Astrocyte of the cerebellum (primary cell): ENCODE data around the gene POLDIP2.

ENCODE experiments used
- DNase-seq: peaks from one replicate; pipeline ENCODE4 v3.0.0-alpha.2; 2011; ENCODE audit warnings: low read depth
- H3K4me3 ChIP-seq: 2 replicates; pipeline ENCODE4 v1.5.1; 2011; ENCODE audit warnings: mild to moderate bottlenecking, low read depth, low read length, moderate library complexity
- in situ Hi-C: cut with HindIII; loops from 2 replicates; pipeline ENCODE4 v1.10.0; 2017; ENCODE audit warnings: low sequenced_read_pairs
- TF ChIP-seq, protein P1 (sequence below): IDR thresholded peaks from 2 replicates; pipeline ENCODE4 v1.5.1; 2012; ENCODE audit warnings: low read length, low read depth, moderate library complexity, mild to moderate bottlenecking; ENCODE audit errors: missing control alignments

Gene POLDIP2

DNA sequence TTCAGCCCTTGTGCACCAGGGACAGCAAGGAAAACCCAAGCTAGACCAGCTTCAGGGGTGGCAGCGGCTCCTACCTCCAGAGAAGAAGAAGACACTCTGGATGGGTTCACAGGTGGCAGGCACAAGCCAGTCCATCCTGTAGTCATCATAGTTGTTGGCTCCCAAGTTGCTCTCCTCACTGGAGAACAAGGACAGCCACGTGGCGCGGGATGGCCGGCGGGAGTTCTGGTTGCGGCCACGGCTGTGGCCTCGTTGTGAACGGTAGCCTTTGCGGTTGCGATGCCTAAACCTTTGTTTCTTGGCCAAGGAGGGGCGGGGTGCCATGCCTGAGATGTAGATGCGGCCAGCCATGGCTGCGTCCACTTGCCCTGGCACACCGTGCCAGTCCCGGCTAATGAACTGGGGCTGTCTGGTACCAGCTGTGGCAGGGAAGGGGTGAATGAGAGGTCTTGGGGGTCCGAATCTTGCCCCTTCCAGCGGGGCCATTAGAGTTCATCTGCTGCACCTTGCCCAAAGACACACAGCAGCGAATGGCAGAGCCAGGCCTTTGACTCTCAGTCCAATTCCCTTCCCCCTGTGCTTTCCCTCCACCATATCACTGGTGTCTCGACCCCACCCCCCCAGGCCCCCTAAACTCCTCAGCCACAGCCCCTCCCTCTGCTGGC, 10.4 kb upstream of the POLDIP2 start:
- in situ Hi-C loops, result no loop called here
- no peak overlapping the region for H3K4me3 ChIP-seq
- DNase-seq, result no peak
- TF ChIP-seq, protein P1, sequence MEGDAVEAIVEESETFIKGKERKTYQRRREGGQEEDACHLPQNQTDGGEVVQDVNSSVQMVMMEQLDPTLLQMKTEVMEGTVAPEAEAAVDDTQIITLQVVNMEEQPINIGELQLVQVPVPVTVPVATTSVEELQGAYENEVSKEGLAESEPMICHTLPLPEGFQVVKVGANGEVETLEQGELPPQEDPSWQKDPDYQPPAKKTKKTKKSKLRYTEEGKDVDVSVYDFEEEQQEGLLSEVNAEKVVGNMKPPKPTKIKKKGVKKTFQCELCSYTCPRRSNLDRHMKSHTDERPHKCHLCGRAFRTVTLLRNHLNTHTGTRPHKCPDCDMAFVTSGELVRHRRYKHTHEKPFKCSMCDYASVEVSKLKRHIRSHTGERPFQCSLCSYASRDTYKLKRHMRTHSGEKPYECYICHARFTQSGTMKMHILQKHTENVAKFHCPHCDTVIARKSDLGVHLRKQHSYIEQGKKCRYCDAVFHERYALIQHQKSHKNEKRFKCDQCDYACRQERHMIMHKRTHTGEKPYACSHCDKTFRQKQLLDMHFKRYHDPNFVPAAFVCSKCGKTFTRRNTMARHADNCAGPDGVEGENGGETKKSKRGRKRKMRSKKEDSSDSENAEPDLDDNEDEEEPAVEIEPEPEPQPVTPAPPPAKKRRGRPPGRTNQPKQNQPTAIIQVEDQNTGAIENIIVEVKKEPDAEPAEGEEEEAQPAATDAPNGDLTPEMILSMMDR, result no peak

DNA sequence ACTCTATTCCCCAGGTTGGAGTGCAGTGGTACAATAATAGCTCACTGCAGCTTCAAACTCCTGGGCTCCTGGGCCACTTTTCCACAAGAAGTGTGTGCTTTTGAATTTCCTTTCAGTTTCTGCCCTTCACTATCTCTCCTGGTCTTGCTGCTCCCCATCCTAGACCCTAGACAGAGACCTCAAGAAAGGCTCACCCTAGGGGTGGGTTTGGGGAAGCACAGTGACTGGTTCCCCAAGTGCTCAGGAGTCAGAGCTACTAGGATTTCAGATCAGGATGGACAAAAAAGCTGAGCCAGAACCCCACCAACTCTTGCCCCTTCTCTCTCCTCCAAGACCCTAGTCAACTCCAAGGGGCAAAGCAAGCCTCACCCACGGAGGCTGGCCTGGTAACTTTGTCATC, 9.3 kb upstream of the POLDIP2 start:
- in situ Hi-C loops, result no loop called here
- no peak for DNase-seq
- no peak overlapping the region for H3K4me3 ChIP-seq
- TF ChIP-seq, protein P1, result no peak

DNA sequence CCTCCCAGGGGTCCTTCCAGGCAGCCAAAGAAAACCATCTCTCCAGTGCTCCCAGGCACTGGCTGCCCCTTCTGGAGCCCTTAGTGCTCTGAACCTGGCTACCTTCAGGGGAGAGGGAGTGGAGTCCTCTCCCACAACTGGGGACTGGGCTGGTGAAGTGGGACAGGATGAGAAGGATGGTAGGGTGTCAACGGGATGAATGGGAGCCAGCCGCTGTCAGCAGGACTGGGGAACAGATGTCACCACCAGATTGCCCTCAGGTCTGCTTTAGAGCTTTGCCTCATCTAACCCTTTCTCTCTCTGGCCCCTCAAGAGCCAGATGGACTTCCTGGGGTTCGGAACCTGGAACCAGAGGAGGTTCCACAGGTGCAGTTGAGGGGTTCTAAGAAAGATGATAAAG, 8.2 kb upstream of the POLDIP2 start:
- TF ChIP-seq, protein P1, result no peak
- in situ Hi-C loops, result no loop called here
- no peak for DNase-seq
- H3K4me3 ChIP-seq, result no peak overlapping the region

DNA sequence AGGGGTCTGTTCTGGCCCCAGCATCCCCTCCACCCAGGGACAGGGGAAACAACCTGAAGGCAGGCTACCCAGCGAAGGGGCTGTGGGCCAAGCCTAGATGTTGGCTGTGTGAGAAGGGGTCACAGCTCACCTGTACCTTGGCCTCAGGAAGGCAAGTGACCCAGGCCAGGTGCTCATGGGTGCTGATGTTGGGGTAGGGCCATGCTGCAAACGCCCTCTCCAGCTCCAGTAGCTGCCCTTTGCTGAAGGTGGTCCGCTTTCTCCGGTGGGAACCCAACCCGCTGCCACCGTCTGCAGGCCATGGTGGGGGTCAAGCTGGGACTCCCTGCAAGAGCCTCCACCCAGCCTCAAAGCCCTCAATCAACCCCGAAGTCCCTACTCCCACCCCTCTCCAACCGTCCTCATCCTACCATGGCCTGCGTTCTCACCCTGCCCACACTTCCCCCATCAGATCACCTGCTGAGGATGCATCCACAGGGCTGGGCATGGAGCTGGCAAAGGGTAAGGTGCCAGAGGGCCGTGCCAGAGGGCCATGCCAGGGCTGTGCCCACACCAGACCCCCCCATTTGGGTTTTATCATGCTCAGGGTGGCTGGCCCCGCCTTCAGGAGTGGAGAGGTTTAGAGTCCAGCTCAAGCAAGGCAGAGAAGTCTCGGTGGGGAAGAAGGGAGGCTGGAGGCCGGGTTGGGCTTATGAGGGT, 7.5 kb upstream of the POLDIP2 start, which contains the start of gene SEBOX:
Gene SEBOX, minus strand, starts transcription at position 535 of the 699 bp plus-strand sequence. Its CDS starts 48 bp downstream, at position 487.
- no peak within 1 kb of the TSS for H3K4me3 ChIP-seq
- no peak for DNase-seq
- TF ChIP-seq, protein P1, result no peak
- in situ Hi-C loops, result no loop called here

DNA sequence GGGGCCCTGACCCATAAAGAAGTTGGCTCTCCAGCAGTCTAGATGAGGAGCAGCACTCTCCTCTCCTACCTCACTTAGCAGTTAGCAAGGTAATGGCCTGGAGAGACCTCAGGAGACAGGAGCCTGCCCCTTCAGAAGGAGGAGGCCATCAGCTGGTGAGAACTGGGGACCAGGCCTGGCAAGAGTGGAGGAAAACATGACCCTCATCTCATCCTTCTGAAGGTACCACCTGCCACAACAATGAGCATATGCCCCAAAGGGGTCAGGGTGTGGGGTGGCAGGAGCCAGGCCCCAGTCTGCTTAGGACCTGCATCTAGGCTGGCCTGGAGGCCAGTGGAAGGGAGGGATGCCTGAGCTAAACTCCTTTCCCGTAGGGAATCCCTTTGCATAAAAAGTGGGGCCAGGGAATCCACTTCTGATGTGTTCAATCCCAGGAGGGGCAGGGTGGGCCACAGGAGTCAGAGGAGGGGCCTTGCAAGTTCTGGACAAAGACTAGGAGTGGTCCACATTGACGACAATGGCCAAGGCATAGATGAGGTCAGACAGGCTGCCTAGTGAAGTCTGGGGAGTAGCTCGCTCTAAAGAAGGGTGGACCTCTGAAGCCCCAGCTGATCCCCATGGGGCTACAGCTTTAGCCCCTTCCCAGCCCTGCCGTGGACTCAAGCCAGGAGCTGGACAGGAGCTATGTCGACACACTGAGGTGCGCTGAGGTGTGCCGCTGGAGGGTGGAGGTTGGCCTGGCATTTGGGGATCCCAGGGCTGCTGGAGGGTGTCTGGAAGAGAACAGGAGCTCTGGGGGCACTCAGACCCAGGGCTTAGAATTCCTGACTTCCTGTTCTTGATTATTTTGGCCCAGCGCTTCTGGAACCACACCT, 6.7 kb upstream of the POLDIP2 start:
- TF ChIP-seq, protein P1, result no peak
- in situ Hi-C loops, result no loop called here
- no peak for DNase-seq
- no peak overlapping the region for H3K4me3 ChIP-seq

DNA sequence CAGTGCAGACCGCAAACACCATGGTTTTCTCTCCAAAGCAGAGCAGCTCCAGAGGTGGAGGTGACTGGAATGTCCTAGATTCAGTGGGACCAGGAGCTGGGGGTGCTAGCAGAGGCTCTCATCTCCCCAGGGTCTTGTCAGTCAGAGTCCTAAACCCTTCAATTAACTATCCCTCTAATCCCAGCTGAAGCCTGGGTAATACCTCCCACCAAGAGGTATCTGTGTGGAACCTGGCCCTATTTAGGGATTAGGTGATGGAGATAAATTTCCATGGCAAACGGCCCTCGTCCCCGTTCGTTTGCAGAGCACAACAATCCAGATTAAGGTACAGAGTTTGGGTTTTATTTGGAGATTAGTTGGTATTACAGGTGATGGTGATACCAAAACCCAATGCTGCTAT, 5.9 kb upstream of the POLDIP2 start:
- DNase-seq, result no peak
- TF ChIP-seq, protein P1, result no peak
- no peak overlapping the region for H3K4me3 ChIP-seq
- in situ Hi-C loops, result no loop called here
